ENCODE data around the gene SNAI1.

- TF ChIP-seq CTCF (optimal IDR thresholded peaks at IDR 0.05 in 1 of 3, IDR thresholded peaks at IDR 0.05 in 1 of 3, conservative IDR thresholded peaks at IDR 0.05 in 1 of 3; ENCODE audit: extremely low read depth in 1 of 3, insufficient read depth in 2 of 3, low read length in 3 of 3) = no peak
- no peak for TF ChIP-seq EZH2 (IDR thresholded peaks at IDR 0.05; ENCODE audit: low read length)
Measured at GRCh38 chr20:50013976-50014375, 31.2 kb downstream of the SNAI1 start.

Measured in keratinocyte (primary cell).